ENCODE results near the gene SH3GL2.

SH3GL2 gene

DNA sequence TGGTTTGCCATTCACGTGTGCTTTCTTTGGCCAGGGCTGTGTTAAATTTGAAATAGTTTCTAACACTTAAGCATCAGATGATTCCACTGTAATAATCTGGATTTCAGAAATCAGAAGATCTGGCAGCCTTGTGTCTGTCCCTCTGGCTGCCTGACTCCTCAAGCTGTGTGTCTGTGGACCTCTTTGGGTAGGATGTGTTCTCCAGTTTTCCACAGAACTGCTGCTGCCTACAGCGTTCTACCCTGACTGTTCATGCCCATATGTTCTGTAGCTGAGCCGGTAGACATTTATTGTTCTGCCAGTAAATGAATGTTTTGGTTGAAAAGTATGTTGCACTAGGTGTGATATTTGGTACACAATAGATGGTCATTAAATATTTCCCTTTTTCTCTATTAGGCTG lies 81.3 kb downstream of the SH3GL2 start:
- no peak for DNase-seq

DNA sequence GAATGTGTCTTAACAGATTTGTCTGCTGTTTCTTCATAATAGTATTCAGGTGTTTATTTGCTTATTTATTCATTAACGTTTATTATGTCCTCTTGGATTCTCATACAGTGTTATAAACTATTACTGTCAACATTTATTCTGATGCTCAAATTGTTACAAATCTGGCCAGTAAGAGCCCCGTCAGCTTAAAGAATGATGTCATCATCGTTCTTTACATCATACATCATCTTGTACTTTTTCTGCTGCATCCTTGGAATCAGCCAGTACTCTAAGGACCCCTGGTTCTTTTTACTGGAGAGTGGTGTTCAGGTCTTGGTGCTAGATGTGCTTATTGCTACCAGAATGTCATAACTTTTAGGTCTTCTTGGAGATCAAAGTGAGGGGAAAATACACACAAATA lies 86.6 kb downstream of the SH3GL2 start:
- no peak for DNase-seq

DNA sequence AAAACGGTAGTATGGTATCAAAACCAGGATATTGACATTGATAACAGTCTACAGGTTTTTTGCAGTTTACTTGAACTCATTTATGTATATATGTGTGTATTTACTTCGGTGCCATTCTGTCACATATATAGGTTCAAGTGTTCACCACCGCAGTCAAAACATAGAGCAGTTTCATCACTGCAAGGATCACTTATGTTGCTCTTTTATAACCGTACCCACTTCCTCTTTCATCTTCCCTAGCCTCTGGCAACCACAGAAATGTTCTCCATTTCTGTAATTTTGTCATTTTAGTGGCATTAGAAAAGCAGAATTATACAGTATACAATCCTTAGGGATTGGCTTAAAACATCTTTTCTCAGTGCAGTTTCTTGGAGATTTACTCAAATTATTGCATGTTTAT lies 90.3 kb downstream of the SH3GL2 start:
- DNase-seq, result no peak

DNA sequence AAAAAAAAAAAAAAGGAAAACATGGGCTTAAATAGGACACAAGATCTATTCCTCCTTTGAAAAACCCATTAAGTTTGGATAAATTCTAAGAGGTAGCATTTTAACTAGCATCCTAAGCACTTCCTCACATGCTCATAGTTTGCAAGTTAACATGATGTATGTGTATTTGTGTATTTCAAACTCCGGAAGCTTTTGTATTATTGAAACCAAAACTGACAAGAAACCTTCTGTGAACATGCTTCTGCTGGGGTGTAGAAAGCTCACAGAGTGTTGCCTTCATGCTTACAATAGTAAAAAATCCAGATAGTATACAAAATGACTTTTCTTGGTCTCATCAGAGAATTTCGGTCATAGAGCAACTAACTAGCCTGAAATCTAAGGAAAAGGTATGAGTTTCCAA lies 103.8 kb downstream of the SH3GL2 start:
- no peak for DNase-seq

DNA sequence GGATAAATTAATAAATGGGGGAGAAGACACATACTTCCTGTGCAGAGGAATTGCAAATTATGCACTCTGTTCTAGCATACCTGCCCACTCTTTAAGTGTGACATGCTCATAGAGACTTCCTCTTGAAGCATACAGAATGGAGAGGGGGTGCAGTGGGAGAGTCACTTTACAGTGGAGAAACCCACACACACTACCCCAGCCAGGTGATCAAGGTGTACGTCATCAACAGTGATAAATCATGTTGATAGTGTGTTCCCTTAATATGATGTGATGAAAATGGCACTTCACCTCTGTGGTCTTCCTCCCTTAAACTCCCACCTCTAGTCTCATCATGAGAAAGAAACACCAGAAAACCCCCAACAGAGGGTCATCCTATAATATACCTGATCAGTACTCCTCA lies 110.0 kb downstream of the SH3GL2 start:
- DNase-seq, result no peak

DNA sequence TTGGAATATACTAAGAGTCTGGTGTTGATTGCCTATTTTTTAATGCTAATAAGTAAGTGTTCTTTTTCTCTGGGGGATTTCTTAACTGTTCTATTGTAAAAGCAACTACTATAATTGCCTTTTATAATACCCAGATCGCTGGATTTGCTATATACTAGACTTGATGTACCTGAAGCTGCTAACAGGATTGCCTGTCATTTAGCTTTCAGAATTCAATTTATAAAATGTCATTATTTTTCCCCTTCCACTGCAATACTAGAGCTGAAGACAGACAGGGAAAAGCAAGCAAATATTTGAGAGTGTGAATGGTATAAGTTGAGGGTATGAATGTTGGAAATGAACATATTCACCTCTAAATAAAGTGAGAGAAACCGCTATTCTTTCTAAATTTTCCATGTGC lies 115.5 kb downstream of the SH3GL2 start:
- no peak for DNase-seq

DNA sequence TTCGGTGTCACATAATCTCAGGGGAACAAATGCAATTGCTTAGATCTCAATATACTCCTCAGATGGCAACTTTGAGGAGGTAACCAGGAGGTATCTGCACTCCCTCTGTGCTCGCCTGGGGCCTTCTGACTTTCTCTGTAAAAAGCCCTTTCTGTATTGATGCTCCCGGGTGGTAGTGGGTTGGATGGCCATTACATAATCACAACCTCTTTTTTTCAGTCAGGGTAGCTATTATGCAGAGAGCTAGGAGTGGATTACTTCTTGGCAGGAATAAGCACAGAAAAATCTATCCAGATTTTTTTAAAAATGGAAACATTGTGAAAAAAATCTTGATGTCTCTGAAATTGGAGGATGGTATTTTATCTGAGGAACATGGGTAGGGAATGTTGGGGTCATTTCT lies 116.6 kb downstream of the SH3GL2 start:
- no peak for DNase-seq

DNA sequence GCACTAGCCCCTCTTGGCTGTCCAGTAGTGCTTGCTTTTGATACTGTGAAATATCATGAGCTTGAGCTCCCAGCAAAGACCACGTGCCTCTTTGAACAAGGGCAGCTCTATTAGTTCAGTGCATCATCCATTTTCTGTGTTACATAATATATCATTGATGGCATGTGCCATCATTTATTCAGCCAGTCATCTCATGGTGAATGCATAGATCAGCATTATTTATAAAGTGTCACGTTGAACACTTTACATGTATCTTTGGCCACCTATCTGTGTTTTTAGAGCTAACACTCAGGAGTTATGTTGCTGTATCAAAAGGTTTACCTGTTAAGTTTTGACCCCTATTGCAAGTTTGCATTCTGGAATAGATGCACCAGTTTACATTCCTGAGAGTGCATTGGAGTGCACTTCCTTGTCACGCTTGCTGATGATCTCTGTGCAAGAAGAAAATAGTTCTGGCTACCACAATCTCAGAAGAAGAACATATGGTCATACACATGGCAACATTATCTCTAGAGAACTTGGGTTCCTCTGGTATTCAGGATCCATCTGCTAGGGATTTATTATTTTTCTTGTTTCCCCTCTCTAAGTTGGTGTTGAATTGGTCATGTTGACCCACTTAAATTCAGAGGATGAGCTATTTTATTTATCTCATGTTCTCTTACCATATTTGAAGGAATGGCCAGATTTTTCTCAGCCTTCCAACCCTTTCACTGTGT lies 120.9 kb downstream of the SH3GL2 start:
- DNase-seq, result no peak

DNA sequence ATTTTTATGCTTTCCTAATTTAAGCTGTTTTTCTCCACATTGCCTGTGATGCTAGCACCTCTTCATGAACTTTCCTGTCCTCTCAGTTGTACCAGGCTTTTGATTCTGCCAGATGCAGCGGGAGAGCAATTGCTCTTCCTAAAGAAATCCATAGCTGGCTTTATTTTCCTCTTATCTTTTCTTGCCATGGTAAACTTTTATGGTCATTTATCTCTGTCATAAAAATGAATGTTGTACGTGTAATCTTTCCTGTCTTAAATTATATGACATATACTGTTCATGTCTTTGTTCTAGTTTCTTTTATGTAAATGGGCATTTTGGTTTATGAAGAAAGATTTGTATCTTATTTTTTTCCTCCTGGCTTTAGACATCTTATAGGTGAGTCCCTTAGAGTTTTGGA lies 127.5 kb downstream of the SH3GL2 start:
- no peak for DNase-seq

DNA sequence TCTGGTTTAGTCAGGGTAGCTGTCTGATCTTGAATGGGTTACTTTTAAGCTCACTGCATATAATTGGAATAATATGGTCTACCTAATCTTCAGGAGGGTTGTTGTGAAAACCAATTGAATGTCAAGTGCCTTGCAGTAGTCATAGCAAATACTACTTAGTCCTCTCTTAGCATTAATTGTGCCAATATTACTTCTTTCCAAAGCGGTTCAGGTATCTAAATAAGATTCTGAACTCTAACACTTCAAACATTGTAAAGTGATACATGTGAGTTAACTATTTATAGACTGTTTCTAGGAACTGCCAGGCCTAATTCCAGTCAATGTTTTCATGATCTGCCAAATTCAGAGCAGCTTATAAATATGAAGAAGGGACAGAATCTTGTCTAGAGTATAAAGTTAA lies 140.2 kb downstream of the SH3GL2 start:
- no peak for DNase-seq

DNA sequence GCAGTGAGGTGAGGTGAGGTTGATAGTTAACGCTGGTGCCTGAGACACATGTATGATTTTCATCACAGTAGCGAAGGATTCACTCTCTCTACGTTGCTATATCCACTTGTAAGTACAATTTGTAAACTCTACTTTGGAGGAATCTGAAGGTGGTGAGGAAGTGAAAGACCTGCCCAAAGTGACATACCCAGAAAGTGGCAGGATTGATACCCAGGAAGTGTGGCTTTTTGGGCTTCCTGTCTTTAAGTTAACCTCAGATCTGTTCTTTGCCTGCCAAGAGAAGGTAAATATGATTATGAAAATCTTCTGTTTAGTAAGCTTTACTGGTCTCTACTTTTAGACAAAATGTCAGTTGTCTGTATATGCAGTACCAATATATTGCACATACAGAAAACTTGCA lies 143.1 kb downstream of the SH3GL2 start:
- DNase-seq, result no peak

DNA sequence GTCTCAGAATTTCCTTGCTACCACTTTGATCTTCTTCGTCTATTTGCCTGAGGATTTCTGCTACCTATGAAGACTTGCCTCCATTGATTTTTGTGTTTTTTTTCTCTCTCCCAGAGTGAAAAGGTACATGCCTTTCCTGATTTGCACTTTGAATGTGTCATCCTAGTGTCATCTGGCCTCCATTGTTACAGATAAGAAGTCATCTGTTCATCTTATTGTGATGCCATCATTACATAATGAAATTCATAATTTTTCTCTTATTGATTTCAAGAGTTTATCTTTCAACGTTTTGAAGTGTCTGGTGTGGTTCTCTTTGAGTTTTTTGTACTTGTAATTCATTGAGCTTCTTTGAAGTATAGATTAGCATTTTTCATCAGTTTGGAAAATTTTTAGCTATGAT lies 144.8 kb downstream of the SH3GL2 start:
- DNase-seq, result no peak

DNA sequence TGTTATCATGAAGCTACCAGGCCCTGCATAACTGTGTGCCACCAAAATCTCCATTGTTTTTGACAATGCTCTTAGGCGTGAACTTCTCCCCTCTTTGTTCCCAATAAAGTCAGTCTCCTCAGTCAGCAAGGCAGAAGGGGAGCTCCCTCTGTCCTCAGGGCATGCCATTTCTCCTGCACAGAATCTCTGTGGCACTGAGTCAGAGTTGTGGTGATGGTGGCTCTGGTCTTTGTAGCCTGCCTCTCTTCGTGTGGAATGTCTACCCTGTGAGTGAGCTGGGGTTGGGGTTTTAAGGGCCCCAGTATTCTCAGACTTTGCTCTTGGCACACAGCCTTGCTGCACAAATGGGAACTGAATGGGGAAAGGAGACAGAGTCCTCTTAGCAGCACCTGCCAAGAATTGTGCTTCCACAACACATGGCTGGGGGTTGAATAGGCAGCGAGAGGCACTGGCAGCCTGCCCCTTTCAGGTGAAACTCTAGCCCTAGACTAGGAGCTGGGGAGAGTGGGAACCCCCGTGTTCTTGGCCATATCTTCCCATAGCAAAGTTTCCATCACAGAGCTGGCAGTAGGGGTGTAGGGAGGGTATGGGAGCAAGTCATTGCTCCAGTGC lies 146.6 kb downstream of the SH3GL2 start:
- DNase-seq, result no peak

DNA sequence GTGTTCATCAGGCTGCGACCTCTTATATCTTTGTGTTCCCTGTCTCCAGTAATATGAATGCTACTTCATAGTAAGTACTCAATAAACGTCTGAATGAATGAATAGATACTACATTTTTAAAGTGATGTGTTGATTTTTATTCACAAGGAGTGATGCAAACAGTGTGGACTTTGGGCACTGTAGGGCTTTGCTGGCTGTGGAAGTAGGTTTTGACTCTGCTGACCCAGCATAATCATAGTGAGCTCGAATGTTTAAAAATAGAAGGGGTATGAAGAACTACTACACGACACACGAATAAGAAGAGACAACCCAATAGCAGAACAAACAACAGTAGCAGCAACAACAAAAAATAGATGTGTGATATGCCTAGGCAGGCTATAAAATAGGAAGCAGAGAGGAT lies 147.4 kb downstream of the SH3GL2 start:
- no peak for DNase-seq

DNA sequence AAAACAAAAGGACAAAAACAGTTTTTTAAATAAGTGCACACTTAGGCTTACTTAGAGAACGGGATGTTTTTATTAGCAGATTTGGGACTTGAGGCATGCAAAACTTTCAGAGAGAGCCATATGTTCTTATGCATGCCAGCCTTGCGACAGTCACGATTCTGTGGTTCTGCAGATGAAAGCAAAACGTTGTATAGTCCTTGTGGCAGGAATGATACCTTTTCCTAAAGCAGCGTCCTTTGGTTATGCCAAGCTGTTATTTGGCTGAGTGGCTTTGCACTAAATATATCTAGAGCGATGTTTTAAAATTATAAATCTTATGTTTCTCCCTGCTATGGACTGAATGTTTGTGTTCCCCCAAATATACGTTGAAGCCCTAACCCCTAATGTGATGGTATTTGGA lies 152.0 kb downstream of the SH3GL2 start:
- no peak for DNase-seq

DNA sequence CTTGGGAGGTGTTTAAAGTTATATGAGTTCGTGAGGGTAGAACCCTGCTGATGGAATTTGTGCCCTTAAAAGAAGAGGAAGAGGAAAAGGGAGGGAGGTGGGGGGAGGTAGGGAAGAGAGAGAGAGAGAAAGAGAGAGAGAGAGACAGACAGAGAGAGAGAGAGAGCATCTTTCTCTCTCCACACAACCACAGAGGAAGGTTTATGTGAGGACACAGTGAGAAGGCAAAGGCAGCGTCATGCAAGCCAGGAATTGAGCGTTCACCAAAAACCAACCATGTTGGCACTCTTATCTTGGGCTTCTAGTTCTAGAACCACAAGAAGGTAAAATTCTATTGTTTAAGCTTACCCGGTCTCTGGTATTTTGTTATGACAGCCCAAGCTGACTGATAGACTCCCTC lies 152.4 kb downstream of the SH3GL2 start:
- DNase-seq, result no peak

DNA sequence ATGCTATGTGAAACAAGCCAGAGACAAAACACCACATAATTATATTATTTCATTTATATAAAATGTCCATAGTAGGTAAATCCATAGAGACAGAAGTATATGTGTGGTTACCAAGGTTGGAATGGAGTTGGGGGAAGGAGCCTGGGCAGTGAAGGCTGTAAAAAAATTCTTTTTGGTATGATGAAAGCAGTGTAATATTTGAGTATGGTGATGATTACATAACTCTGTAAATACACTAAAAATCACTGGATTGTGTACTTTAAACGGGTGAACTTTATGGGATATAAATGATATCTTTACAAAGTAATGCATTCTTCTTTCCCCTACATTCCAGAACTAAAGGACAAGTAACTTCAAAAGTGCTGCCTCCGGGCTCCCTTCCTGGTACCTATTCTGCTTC lies 155.8 kb downstream of the SH3GL2 start:
- no peak for DNase-seq

DNA sequence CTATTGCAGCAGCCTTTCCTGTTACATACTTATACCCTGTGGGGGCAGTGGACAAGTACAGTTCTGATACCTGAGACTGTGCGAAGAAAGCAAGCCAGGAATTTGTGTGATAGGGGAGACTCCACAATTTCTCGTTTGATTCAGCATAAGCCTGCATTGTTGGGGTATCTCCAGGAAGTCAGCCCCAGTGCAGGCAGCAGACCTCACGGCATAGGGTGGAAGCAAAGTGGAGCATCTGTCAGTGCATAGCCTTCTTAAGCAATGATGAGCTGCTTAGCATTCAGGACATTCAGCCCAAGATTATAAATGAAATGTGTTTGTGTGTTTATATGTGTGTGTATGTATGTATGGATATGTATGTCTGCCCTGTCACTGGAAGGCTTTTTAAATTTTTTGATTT lies 157.0 kb downstream of the SH3GL2 start:
- DNase-seq, result no peak

DNA sequence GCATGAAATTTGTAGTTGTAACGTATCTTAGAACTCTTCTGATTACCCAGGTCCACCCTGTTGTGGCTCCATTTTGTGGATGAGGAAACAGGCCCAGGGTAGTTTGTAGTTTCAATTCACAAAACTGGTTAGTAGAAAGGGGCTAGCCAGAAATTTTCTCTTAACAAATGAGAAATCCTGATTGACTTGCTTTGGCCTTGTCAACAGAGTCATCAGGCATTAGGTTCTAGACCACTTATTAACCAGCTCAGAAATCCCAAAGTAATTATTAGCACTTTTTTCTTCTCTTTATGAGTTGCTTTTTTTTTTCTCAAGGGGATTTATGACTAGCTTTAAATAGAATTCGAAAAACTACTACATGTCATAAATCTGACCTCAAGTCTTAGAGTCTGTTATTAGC lies 160.2 kb downstream of the SH3GL2 start:
- DNase-seq, result no peak

DNA sequence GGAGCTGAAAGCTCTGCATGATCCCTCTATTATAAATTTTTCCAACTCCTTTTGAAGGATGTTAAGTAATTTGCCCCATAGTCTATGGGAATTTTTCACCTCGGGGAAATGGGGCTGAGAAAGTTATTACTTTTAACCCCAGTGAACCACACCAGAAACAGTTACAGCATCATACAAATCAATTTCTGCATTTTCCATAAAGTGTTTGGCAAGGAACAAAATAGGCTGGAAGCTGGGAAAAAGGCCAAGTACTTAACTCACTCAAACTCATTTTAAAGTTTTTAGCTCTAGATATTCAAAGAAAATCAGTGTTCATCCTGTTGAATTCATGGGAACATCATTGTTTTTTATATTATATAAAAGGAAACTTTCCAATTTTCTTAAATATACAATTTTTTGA lies 160.9 kb downstream of the SH3GL2 start:
- DNase-seq, result no peak

DNA sequence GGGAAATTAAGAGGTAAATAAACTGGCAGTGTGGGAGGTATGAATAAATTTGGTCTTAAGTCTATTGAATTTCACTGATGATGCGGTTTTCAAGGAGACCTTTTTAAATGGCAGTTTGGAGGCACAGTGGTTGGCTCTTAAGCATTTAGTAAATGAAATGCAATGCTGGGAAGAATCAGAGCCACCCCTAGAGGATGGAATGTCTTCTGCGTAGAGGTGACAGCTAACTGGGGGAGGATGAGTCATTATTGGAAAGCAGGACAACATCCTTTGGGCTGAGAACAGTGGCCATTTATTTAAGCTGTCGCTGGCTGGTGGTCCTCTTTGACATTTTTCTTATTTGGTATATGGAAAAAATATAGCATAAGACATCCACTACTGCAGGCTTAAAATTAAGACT lies 163.2 kb downstream of the SH3GL2 start:
- no peak for DNase-seq

DNA sequence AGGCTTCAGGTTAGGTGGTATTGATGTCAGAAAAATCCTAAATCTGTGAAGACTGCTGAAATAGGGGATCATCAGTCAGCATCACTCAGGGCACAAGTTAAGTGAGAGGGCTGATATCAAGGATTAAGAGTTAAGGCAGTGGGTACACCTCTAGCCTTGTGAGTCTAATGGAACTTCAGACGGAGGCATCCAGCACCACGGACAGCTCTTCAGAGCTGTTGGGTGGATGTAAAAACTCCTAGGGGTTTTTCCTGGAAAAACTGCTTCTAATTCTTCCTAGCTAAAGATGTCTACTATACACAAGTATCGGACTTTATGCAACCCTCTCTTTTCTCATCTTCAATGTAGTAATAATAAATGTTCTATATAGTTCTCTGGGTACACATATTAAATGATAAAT lies 165.9 kb downstream of the SH3GL2 start:
- no peak for DNase-seq

DNA sequence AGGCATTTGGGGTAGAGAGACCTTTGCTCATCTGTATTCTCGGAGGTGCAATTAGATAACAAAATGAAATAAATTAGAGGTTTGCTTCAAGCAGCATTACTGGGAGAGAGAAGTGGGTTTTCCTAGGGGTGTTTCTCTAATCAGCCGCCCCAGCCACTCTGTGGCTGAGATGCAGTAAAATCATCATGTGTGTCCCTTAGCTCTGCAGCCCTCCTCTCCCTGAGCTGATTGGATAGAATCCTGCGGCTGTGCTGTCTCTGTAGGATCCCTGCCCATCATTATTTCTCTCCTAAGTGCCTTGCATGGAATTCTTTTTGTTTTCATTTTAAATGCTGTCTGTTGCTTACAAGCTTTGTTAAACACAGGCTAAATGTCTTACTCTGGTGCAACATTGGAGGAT lies 171.4 kb downstream of the SH3GL2 start:
- no peak for DNase-seq

DNA sequence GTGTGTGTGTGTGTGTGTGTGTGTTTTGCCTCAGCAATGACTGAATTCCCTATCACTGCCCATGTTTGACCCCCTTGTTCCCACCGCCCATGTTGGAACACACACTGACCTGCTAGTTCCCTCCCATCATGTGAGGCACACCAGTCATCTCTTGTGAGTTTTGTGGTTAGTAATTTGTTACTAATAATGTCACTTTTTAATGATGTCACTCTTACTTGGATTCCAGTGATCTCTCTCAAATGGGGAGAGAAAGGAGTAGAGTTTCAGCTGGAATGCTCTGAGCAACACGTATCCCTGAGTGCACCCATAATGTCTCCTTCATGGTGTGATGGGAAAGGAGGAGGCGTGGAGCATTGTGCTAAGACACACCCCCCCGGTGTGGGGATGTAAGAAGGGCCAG lies 172.6 kb downstream of the SH3GL2 start:
- no peak for DNase-seq

DNA sequence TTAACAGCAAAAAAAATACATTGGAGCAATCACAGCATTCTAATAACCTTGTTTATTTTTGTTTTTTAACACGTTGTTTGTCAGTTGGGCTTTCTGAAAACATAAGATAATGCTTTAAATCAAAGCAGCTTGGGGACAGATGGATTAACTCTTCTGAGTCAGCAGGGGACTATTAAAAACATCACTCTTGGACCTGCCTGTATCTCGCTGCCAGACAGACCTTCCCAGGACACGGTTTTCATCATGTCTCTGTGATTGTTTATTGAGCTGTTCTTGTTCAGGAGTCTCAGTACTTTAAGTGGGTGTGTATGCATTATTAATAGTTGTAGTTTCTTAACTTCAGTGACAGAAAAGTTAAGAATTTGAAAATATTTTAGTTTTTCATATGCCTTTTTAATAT lies 173.2 kb downstream of the SH3GL2 start:
- no peak for DNase-seq
